Endothelial cell of umbilical vein (primary cell): ENCODE measurements around the gene TRPM1.

Experiments used
- EZH2 ChIP-seq: IDR thresholded peaks from 2 replicates; pipeline ENCODE4 v1.6.1; 2012; ENCODE audit warnings: borderline replicate concordance, low read depth, mild to moderate bottlenecking, moderate library complexity, low read length, inconsistent platforms; ENCODE audit not compliant: severe bottlenecking
- MAX ChIP-seq: IDR thresholded peaks from 2 replicates; pipeline ENCODE4 v1.6.1; 2011; ENCODE audit not compliant: insufficient read depth, insufficient read length
- MYC ChIP-seq: IDR thresholded peaks from one replicate; pipeline ENCODE4 v1.6.1; 2011; ENCODE audit warnings: mild to moderate bottlenecking, low read depth, low read length
- POLR2A ChIP-seq: IDR thresholded peaks from 2 replicates; pipeline ENCODE4 v1.6.1; 2012; ENCODE audit warnings: low read depth, mild to moderate bottlenecking, control low read depth, low read length
- POLR2AphosphoS5 ChIP-seq: IDR thresholded peaks from 2 replicates; pipeline ENCODE4 v1.6.1; 2012; ENCODE audit warnings: low read depth, mild to moderate bottlenecking, control low read depth, low read length, moderate library complexity; ENCODE audit not compliant: insufficient read depth
- TF ChIP-seq, protein P1 (sequence below), 2 donors: IDR thresholded peaks; 1 replicate in 1 of 2; 2 replicates in 1 of 2; pipeline ENCODE4 v1.5.1; 2011; ENCODE audit warnings: low read length in 2 of 2, mild to moderate bottlenecking in 2 of 2, moderate library complexity in 2 of 2, control low read depth in 1 of 2, inconsistent platforms in 1 of 2, low read depth in 1 of 2; ENCODE audit not compliant: insufficient read depth in 1 of 2; ENCODE audit errors: extremely low read depth in 1 of 2

DNA sequence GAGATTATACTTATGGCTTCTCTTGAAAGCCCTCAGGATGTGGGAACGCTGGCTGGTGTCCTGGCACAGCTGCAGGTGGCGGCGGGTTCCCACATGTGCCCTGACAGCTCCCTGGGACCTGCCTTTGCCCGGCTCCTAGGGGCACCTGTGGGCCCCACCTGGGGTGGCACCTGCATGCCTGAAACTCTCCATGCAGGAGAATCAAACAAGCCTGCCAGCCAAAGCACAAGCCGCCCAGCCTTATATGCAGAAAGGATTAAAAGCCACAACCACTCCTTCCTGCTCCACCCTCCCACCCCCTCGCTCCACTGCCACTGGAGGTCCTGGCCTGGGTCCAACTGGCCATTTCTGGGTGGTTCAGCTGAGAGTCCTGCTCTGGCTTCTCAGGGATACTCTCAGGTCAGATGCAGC is 18.1 kb downstream of the TRPM1 start:
- TF ChIP-seq, protein P1, sequence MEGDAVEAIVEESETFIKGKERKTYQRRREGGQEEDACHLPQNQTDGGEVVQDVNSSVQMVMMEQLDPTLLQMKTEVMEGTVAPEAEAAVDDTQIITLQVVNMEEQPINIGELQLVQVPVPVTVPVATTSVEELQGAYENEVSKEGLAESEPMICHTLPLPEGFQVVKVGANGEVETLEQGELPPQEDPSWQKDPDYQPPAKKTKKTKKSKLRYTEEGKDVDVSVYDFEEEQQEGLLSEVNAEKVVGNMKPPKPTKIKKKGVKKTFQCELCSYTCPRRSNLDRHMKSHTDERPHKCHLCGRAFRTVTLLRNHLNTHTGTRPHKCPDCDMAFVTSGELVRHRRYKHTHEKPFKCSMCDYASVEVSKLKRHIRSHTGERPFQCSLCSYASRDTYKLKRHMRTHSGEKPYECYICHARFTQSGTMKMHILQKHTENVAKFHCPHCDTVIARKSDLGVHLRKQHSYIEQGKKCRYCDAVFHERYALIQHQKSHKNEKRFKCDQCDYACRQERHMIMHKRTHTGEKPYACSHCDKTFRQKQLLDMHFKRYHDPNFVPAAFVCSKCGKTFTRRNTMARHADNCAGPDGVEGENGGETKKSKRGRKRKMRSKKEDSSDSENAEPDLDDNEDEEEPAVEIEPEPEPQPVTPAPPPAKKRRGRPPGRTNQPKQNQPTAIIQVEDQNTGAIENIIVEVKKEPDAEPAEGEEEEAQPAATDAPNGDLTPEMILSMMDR (IDR thresholded peaks at IDR 0.05; ENCODE audit: extremely low read depth in 1 of 2, insufficient read depth in 1 of 2, low read depth in 1 of 2, low read length in 2 of 2): no peak
- TF ChIP-seq POLR2A (no peak), POLR2AphosphoS5 (no peak), MAX (no peak), EZH2 (no peak), MYC (no peak)
